DND-41 (cell line): ENCODE measurements around the gene FAM170B.

ENCODE experiments used
- ATAC-seq: fragments of 200-7000 bp; cut with Tn5 transposase; 3 replicates; pipeline ENCODE4 v1.9.1; 2021; ENCODE audit warnings: low read depth; ENCODE audit not compliant: insufficient read depth
- DNase-seq: peaks from one replicate; pipeline ENCODE4 v3.0.0-alpha.2; 2020
- H2AFZ ChIP-seq: 2 replicates; pipeline ENCODE4 v1.6.0; 2012; ENCODE audit warnings: low read depth, low read length
- H3K27ac ChIP-seq: 2 replicates; pipeline ENCODE4 v1.5.1; 2012; ENCODE audit warnings: low read length, inconsistent platforms
- H3K27me3 ChIP-seq: fragments of 200-600 bp; sonication (generic); 2 replicates; pipeline ENCODE4 v1.6.0; 2012; ENCODE audit warnings: low read length, mild to moderate bottlenecking, inconsistent platforms; ENCODE audit not compliant: insufficient read depth, poor library complexity
- H3K36me3 ChIP-seq: 2 replicates; pipeline ENCODE4 v1.5.1; 2012; ENCODE audit warnings: low read length, inconsistent platforms; ENCODE audit not compliant: insufficient read depth
- H3K4me1 ChIP-seq: 2 replicates; pipeline ENCODE4 v1.5.1; 2012; ENCODE audit warnings: mild to moderate bottlenecking, low read length; ENCODE audit not compliant: insufficient read depth
- H3K4me2 ChIP-seq: 2 replicates; pipeline ENCODE4 v1.6.0; 2012; ENCODE audit warnings: mild to moderate bottlenecking, moderate library complexity, low read length, inconsistent platforms; ENCODE audit not compliant: insufficient read depth
- H3K4me3 ChIP-seq, 2 experiments: fragments of 200-600 bp in 1 of 2; shearing (Covaris generic) in 1 of 2; 2 replicates each; pipeline ENCODE4 v1.5.1; 2012 to 2016; ENCODE audit warnings: inconsistent platforms in 2 of 2, low read length in 2 of 2, mild to moderate bottlenecking in 2 of 2, low read depth in 1 of 2, moderate library complexity in 1 of 2
- H3K79me2 ChIP-seq: 2 replicates; pipeline ENCODE4 v1.6.0; 2012; ENCODE audit warnings: low read length, inconsistent platforms; ENCODE audit not compliant: insufficient read depth
- H3K9ac ChIP-seq: 2 replicates; pipeline ENCODE4 v1.6.0; 2012; ENCODE audit warnings: low read depth, mild to moderate bottlenecking, inconsistent platforms, low read length, moderate library complexity
- H3K9me3 ChIP-seq: 2 replicates; pipeline ENCODE4 v1.5.1; 2012; ENCODE audit warnings: low read length, moderate library complexity, mild to moderate bottlenecking, inconsistent platforms; ENCODE audit not compliant: insufficient read depth, severe bottlenecking
- H4K20me1 ChIP-seq: 2 replicates; pipeline ENCODE4 v1.6.0; 2012; ENCODE audit warnings: low read length; ENCODE audit not compliant: insufficient read depth
- EZH2 ChIP-seq: IDR thresholded peaks from 3 replicates; pipeline ENCODE4 v1.6.1; 2012; ENCODE audit warnings: borderline replicate concordance, low read depth, mild to moderate bottlenecking, moderate library complexity, low read length, inconsistent platforms; ENCODE audit not compliant: severe bottlenecking
- TF ChIP-seq, protein P1 (sequence below): IDR thresholded peaks from 2 replicates; pipeline ENCODE4 v1.5.1; 2012; ENCODE audit warnings: borderline replicate concordance, low read length, moderate library complexity, mild to moderate bottlenecking; ENCODE audit not compliant: poor library complexity, severe bottlenecking; ENCODE audit errors: extremely low read depth

The FAM170B gene

GRCh38 chr10:49094646-49095045, 39.2 kb downstream of the FAM170B start:
- H3K27me3 ChIP-seq = no peaks in the 10 kb centered on the region
- H3K27ac ChIP-seq = no peak overlapping the region
- no peaks in the 10 kb centered on the region for H4K20me1 ChIP-seq
- no peak overlapping the region for H2AFZ ChIP-seq
- no peak for TF ChIP-seq EZH2
- TF ChIP-seq, protein P1, sequence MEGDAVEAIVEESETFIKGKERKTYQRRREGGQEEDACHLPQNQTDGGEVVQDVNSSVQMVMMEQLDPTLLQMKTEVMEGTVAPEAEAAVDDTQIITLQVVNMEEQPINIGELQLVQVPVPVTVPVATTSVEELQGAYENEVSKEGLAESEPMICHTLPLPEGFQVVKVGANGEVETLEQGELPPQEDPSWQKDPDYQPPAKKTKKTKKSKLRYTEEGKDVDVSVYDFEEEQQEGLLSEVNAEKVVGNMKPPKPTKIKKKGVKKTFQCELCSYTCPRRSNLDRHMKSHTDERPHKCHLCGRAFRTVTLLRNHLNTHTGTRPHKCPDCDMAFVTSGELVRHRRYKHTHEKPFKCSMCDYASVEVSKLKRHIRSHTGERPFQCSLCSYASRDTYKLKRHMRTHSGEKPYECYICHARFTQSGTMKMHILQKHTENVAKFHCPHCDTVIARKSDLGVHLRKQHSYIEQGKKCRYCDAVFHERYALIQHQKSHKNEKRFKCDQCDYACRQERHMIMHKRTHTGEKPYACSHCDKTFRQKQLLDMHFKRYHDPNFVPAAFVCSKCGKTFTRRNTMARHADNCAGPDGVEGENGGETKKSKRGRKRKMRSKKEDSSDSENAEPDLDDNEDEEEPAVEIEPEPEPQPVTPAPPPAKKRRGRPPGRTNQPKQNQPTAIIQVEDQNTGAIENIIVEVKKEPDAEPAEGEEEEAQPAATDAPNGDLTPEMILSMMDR = no peak
- no peak for DNase-seq
- no peaks in the 10 kb centered on the region for H3K4me1 ChIP-seq
- H3K79me2 ChIP-seq = no peaks in the 10 kb centered on the region
- no peak overlapping the region for H3K4me3 ChIP-seq
- no peaks in the 10 kb centered on the region for H3K9me3 ChIP-seq
- ATAC-seq = no peak
- no peak overlapping the region for H3K4me2 ChIP-seq
- H3K36me3 ChIP-seq = no peaks in the 10 kb centered on the region
- H3K9ac ChIP-seq = no peak overlapping the region

- Histone ChIP-seq H3K36me3 (no peaks in the 10 kb centered on the region), H3K79me2 (no peaks in the 10 kb centered on the region), H3K27me3 (no peaks in the 10 kb centered on the region), H3K9ac (no peak overlapping the region), H2AFZ (no peak overlapping the region), H4K20me1 (no peaks in the 10 kb centered on the region), H3K4me2 (no peak overlapping the region), H3K27ac (no peak overlapping the region), H3K4me1 (no peaks in the 10 kb centered on the region), H3K4me3 (no peak overlapping the region), H3K9me3 (no peaks in the 10 kb centered on the region)
- no peak for DNase-seq
- ATAC-seq = no peak
- no peak for TF ChIP-seq EZH2
- TF ChIP-seq, protein P1 = no peak
Measured at GRCh38 chr10:49093922-49094321, 39.9 kb downstream of the FAM170B start.

DNA sequence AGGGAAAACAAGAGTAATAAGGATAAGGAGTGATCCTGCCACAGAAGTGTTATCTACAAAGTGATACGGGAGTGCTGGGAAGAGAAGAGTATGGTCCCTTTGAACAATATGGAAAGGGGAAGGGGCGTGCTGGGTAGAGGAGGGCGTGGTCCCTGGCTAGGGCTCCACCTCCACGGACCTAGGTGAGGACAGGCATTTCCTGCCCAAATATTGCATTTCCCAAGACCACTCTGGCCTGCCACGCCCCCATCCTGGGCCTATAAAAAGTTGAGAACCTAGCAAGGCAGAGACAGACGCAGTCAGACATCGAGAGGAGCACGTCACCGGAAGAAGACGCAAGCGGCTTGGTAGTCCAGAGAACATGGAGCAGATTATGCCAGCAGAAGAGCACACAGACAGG, 41.3 kb downstream of the FAM170B start:
- H3K36me3 ChIP-seq = no peaks in the 10 kb centered on the region
- DNase-seq (no peak), ATAC-seq (no peak)
- H3K4me1 ChIP-seq = no peaks in the 10 kb centered on the region
- H3K27ac ChIP-seq = no peak overlapping the region
- no peak for TF ChIP-seq EZH2
- TF ChIP-seq, protein P1 = no peak
- H2AFZ ChIP-seq = no peak overlapping the region
- H3K4me3 ChIP-seq = no peak overlapping the region
- no peaks in the 10 kb centered on the region for H3K79me2 ChIP-seq
- H3K27me3 ChIP-seq = no peaks in the 10 kb centered on the region
- no peaks in the 10 kb centered on the region for H3K9me3 ChIP-seq
- no peak overlapping the region for H3K4me2 ChIP-seq
- no peaks in the 10 kb centered on the region for H4K20me1 ChIP-seq
- no peak overlapping the region for H3K9ac ChIP-seq
